Umbilical cord (tissue), 2 donors: ENCODE measurements around the gene WIZ. TPM values are rescaled to one million over a fixed set of nuclear protein-coding genes. Genes with fewer than 3 reads are reported as not detected.
"Not testable (repeated sequence)": the region's sequence is repeated elsewhere in the genome, so short reads cannot be mapped to it uniquely, and the experiment has no call there.

Source experiments
- DNase-seq: peaks from one replicate; pipeline ENCODE4 v3.0.0-alpha.2; 2015; ENCODE audit warnings: low spot score
- total RNA-seq: library from RNA; depleted of rRNA; stranded (reverse); fragments of >200 nt; gene quantifications from one replicate; pipeline ENCODE4 v1.2.3, GENCODE V29; 2014; ENCODE audit warnings: low replicate concordance; ENCODE audit not compliant: insufficient read depth

WIZ gene, protein sequence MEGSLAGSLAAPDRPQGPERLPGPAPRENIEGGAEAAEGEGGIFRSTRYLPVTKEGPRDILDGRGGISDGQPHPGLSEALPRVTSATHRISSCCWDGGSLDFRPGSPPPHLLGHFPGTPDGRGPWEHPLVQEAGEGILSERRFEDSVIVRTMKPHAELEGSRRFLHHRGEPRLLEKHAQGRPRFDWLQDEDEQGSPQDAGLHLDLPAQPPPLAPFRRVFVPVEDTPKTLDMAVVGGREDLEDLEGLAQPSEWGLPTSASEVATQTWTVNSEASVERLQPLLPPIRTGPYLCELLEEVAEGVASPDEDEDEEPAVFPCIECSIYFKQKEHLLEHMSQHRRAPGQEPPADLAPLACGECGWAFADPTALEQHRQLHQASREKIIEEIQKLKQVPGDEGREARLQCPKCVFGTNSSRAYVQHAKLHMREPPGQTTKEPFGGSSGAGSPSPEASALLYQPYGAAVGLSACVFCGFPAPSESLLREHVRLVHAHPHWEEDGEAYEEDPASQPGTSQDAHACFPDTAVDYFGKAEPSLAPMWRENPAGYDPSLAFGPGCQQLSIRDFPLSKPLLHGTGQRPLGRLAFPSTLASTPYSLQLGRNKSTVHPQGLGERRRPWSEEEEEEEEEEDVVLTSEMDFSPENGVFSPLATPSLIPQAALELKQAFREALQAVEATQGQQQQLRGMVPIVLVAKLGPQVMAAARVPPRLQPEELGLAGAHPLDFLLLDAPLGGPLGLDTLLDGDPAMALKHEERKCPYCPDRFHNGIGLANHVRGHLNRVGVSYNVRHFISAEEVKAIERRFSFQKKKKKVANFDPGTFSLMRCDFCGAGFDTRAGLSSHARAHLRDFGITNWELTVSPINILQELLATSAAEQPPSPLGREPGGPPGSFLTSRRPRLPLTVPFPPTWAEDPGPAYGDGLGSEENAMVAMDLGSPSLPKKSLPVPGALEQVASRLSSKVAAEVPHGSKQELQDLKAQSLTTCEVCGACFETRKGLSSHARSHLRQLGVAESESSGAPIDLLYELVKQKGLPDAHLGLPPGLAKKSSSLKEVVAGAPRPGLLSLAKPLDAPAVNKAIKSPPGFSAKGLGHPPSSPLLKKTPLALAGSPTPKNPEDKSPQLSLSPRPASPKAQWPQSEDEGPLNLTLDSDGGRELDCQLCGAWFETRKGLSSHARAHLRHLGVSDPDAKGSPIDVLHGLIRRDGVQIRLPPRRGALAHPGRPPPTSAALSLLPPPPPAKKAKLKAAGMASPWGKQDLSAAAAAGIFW (N-terminal part only)
- 6.0 TPM for total RNA-seq

DNA sequence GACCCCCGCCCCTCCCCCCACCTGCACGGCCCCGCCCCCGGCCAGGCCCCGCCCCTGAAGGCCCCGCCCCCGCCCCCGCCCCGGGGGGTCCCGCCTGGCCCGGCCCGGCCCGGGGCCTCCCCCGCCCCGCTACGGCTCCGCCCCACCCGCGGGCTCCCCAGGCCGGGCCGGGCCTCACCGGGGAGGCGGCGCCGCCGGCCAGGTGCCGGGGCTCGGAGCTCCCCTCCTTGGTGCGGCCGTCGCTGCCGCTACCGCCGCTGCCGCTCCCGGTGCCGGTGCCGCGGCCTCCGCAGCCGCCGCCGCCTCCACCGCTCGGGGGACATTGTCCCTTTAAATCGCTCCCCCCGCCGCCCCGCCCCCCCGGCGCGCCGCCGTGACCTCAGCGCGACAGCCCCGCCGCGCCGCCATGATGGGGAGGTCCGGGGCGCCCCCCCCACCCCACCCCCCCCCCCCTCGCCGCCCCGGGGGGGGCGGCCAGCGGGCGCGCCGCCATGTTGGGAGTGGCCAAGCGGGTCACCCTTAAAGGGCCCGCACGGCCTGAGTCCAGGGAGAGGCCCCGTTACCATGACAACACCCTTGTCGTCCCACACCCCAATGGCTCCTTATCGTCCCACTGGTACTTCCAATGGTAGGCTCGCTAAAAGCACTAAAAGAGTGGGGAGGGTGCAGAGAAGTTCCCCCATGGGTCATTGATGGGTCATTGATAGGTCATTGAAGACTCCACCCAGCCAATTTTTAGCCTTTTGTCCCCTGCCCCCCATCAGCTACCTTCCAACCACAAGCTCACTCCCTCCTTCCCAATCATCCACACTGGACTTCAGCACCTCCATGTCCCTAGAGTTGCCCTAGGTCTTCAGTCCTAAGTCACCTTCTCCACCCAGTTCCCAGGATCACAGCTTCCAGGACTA is at the start of gene WIZ:
Gene WIZ (minus strand): TSS at position 337 of the 908 bp plus-strand sequence. CDS start 1,649 bp downstream, outside the sequence.
- DNase-seq = peak; percentile 68

DNA sequence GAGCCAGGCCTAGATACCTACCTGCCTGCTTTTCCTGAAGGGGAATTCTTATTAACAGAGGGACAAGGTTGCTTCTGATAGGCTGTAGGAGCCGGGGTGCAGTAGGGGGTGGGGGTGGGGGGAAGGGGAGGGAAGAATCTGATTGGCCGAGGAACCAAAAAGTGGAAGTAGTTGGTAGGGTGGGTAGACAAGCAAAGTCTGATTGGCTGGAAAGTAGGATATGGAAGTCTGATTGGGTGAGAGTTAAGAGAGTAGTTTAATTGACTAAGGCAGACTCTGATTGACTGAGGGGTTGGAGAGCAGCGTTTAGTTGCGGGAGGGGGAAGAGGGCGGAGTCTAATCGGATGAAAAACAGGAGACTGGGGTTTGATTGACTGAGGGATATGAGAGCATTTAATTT is 49.2 kb upstream of the WIZ start:
- DNase-seq = no peak

DNA sequence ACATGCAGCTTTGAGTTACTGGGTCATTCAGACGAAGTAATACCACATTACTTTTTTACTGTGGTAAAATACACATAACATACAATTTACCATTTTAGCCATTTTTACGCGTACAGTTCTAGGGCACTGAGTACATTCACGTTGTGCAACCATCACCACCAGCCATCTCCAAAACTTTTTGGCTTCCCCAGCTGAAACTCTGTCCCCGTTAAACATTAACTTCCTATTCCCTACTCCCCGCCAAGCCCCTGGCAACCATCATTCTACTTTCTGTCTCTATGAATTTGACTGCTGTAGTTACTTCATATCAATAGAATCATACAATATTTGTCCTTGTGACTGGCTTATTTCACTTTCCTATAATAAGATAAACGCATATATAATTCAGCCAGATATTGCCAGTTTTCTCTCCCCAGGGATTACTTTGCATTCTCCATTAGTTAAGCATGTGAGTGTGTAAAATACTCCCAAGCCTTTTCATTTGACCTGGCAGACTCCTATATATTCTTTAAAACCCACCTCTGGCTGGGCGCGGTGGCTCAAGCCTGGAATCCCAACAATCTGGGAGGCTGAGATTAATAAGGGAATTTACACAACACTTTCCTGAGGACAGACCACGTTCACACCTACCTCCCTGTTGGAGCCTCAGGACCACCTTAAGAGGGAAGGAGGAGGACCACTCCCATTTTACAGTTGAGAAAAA is 48.6 kb upstream of the WIZ start:
- DNase-seq = no peak

DNA sequence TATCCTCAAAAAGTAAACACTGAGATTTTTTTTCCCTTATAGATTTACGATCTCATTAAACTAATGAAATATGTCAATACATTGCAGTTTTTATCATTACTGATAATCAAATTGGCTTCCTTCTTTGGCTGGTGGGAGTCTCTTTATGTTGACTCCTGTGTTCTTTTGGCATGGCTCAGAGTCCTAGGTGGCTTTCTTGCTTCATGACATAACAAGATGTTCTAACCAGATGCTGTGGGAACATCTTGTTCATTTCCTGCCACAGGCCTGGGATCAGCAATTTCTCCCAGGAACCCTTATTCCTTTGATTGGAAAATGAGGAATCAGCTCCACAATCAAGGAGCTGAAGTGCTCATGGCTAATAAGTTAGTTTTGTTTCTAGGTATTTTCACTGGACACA is 45.4 kb upstream of the WIZ start:
- no peak for DNase-seq

DNA sequence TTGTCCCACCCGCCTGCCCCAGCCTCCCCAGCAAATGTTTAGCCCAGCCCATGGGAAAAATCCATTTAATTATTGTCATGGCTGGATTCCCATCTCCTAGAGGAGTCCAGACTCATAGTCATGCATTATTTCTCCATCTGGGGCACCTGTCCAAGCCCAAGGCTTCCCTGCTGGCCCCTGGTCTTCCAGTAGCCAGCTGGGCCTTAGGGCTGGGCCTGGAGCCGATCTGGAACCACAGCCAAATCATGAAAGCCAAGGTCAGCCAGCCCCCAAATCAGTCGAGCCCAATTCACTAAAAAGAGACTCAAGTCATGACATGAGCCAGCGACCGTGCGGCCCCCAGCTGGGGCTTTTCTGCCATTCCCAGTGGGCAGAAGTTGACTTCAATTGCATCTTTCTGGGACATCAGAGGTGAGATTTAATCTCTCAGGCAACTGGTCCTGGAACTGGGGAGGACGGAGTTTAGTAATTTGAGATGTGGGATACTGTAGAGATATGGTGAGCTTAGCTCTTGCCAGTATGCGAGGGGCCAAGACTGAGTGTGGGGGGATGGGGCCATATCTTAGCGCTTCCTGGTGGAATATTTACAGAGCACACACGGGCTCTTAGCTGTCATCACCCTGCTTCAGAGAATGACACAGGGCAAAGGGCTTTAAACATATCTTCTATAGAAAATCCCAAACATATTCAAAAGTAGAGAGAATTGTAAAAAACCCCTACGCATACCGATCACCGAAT is 38.9 kb upstream of the WIZ start:
- no peak for DNase-seq

DNA sequence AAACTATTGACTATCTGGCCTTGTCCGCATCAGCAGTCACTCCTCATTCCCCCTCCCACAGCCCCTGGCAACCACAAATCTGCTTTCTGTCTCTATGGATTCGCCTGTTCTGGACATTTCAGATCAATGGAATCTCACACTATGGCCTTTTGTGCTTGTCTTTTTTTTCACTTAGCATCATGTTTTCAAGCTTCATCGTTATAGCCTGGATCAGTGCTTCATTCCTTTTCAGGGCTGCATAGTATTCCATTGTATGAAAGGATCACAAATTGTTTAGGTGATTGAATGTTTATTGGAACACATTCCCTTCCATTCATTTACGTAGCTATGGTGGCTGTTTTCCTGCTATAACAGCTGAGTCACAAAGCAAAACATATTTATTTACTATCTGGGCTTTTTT is 37.3 kb upstream of the WIZ start:
- no peak for DNase-seq

DNA sequence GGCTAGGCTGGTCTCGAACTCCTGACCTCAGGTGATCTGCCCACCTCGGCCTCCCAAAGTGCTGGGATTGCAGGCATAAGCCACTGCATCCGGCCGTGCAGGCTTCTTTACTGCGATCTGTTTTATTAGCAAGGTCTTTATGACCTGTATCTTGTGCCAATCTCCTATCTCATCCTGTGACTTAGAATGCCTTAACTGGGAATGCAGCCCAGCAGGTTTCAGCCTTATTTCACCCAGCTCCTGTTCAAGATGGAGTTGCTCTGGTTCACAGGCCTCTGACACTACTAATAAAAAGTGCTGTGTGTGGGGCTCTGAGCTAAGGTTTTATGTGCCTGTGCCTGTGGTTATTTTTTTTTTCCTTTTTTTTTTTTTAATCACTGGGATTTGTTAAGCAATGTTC is 36.0 kb upstream of the WIZ start:
- peak; percentile 20 for DNase-seq

DNA sequence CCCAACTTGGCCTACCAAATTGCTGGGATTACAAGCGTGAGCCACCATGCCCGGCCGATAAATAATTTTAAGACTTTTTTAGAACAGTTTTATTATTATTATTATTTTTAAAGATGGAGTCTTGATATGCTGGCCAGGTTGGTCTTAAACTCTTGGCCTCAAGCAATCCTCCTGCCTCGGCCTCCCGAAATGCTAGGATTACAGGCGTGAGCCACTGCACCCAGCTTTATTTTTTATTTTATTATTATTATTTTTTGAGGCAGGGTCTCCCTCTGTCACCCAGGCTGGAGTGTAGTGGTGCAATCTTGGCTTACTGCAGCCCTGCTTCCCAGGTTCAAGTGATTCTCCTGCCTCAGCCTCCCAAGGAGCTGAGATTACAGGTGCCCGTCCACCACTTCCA is 31.2 kb upstream of the WIZ start:
- DNase-seq = not testable (repeated sequence)

DNA sequence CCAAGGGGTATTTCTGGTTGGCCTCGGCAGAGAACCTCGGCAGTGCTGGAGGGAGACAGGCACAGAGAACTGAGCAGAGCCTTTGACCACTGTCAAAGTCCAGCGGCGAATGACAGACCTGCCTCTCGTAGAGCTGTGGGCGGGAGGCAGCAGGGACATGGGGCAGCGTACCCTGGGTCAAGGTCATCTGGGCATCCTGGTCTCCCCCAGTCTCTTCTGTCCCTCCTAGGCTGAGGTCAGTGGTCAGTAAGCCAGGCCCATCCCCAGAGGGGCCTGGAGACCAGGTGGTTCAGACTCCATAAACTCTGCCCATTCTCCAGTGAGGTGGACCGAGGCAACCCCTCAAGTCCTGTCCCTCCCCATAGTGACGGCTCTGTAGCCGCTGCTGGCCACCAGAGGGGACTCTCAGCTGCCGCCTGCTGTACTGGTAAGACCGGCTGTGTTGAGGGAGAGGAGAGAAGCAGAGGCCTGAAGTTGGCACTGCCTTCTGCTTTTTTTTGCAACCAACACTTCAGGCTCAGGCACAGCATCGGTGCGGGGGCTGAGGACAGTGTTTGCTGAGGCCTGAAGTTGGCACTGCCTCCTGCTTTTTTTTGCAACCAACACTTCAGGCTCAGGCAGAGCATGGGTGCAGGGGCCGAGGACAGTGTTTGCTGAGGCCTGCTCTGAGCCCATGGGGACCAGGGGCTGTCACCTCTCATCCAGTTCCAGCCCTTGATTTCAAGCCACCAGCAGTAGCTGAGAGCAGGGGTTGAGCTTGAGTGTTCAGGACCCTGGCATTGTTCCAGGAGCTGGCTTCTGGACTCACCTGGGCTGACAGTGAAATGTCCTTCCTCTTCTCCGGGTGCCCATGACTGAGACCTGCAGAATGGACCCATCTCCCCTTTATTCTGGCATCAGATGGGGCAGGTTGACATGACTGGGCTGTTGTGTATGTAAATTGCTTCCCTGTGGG is 29.9 kb upstream of the WIZ start, which contains the start of gene PGLYRP2:
Gene PGLYRP2 (minus strand): TSS at position 111 of the 955 bp plus-strand sequence. CDS start 130 bp downstream, outside the sequence.
- DNase-seq = no peak

DNA sequence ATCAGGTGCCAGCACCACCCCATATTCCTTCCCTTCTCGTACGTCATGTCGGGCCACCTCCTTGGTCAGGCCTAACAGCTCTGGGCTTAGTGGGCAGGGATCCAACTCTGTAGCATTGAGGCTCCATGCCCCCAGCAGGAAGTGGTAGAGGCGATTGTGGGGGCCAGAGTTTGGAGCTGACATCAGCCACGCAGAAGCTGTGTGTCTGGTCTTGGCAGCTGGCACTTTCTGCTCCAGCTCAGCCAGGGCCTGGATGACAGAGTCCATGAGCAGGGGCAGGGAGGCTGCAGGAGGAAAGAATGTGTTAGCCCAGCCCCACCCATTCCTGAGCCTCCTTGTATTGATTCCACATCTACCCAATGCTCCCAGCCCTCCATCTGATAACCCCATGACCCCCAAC is 26.6 kb upstream of the WIZ start:
- DNase-seq = no peak

DNA sequence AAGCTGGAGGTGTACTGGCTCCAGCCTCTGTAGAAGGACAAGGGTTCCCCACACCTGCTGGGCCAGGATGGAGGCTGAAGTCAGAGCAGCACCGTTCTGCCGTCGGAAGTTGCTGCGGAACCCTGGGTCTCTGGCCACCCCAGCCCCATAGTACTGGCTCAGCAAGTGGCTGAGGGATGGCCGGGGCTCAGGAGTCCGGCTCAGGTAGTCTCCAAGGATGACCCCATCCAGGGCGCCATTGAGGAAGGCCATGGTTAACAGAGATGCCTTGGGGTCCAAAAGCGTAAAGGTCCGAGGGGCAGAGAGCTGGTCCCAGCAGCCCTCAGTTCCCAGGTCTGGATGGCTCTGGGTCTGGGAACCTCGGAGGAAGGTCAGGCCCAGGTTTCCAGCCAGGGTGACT is 25.9 kb upstream of the WIZ start:
- no peak for DNase-seq

DNA sequence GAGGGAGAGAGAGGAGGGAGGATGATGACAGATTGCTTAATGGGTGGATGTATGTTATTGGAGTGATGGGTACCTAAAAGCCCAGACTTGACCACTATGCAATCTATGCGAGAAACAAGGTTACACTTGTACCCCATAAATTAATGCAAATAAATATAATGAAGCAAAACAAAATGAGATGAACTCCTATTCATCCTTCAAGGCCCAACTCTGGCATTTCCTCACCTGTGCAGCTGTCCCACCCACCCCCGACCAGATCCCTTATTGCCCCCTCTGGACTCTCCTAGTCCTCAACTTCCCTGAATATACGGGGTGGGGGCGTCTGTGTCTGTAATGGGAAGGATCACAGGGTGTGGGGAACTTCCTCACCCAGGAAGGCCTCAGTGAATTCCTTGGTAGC is 25.4 kb upstream of the WIZ start:
- no peak for DNase-seq

DNA sequence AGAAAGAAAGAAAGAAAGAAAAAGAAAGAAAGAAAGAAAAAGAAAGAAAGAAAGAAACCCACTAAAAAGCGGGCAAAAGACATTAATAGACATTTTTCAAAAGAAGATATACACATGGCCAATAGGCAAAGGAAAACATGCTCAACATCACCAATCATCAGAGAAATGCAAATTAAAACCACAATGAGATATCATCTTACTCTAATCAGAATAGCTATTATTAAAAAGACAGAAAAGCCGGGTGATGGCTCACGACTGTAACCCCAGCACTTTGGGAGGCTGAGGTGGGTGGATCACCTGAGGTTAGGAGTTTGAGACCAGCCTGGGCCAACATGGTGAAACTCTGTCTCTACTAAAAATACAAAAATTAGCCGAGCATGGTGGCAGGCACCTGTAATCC is 24.1 kb upstream of the WIZ start:
- not testable (repeated sequence) for DNase-seq

DNA sequence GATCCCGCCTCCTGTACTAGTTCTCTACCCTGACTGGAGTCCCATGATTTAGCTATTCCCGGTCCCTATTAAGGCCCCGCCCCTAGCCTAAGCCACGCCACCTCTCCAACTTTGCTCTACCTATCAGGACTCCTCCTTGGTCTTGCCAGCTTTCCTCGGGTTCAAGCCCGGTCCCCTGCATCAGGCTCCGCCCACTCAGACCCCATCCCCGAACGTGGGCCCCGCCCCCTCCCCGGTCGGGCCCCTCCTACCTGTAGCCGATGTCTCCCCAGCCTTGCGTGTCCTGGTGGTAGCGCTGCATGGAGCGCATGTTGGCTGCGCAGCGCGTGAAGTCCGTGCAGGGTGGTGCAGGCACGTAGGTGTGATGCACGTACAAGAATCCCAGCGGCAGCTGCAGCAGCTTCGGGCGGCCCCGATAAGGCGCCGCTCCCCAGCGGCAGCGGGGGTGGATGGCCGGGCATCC is 21.9 kb upstream of the WIZ start:
- no peak for DNase-seq

DNA sequence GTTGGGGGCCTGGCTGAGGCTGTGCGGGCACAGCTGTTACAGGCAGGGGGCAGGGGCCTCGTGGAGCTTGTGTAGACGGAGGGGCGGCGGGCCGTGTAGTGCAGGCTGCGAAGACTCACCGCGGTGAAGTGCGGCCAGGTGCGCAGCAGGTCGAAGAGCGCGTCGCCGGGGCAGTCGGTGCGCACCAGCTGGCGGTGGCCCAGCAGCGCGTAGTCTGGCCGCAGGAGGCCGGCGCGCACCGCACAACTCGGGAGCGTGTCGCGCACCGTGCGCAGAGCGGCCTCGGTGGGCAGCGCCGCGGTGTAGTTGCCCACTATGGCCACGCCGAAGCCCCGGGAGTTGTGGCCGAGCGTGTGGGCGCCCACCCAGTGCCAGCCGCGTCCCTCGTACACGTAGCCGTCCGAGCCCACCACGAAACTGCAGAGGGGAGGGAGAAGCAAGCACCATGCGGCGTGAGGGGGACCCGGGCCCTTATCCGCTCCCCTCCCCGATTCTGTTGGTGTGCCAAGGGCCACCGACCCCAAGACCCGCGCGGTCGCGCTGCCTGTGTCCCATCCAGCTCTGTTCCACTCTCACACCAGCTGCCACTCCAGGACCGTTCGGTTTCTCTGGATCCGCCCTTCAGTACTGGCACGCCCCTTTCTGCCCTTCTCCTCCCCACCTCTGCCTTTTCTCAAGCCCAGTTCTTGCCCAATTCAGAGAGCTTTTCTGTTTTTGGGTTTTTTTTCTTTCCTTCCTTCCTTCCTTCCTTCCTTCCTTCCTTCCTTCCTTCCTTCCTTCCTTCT is 19.9 kb upstream of the WIZ start:
- DNase-seq = no peak

DNA sequence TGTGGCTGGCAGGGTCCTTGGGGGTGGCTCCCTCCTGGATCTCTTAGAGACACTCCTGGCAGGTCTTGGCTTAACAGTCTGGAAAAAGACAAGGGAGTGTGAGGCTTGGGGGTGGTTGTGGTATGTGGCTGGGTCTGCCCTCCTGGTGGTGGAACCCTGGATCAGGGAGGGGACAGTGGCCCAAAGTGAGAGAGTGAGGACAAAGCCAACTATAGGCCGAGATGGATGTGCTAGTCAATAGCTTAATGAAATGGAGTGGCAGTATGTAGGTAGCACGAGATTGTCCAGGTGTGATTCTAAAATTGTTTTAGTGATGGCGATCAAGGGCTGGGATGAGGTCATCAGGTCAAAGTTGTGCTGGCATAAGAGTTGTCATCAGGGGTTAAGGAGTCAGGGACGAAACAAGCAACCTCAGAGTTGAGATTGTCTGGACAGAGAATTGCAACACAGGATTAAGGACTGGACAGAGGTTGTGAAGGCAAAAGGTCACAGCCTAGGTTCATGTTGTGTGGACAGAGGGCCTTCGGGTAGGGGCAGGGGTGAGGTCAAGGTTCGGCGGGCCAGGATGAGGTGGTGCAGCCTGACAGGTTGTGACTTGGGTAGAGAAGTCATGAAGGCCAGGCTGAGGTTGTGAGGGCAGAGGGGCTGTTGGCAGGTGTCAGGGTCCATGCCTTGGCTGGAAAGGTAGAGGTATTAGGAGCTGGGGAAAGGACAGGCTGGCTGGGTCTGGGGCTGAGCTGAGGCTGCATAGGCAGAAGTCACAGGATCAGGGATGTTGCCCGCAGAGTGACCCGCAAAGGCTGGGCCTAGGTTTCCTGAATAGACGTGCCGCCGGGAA is 19.1 kb upstream of the WIZ start:
- DNase-seq = no peak
